GM13976 (cell line): ENCODE data around the gene UTP14A.

Experiments used
- DNase-seq: peaks from one replicate; pipeline ENCODE4 v3.0.0; 2012; ENCODE audit warnings: low spot score
- in situ Hi-C: fragments of 300-500 bp; cut with MboI; formaldehyde crosslinking; loops from one replicate; pipeline ENCODE4 v1.12.0; 2022; ENCODE audit warnings: low sequenced_read_pairs, mixed read lengths, inconsistent platforms; ENCODE audit not compliant: unreplicated experiment
- TF ChIP-seq, protein P1 (sequence below): IDR thresholded peaks from 2 replicates; pipeline ENCODE4 v1.5.1; 2012; ENCODE audit warnings: borderline replicate concordance, mild to moderate bottlenecking; ENCODE audit not compliant: insufficient read depth; ENCODE audit errors: extremely low read depth, missing control alignments, control extremely low read depth

Gene UTP14A

DNA sequence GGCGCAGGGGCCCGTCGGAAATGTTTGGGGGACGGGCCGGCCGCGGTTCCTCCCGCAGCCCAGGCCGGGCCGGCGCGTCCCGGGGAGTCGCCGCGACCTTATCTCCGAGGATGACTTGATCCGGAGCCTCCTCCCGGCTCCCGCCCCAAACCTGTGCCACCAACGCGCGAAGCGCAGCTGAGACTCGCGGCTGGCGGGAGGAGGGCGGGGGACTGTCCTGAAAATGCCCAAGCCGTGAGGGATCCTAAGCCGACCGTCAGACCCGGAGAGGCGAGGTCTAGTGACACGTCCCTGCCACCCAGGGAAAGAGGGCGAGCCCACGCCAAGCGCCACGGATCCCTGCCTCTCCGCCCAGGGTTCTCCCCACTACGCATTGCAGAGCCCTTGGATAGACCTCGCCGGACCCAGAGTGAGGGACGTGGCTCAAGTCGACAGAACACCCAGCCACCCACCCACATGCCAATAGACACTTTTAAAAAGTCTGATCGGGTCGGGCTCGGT is 26.9 kb downstream of the UTP14A start:
- peak; percentile 24 for DNase-seq
- in situ Hi-C loops: no loop called here
- TF ChIP-seq, protein P1, sequence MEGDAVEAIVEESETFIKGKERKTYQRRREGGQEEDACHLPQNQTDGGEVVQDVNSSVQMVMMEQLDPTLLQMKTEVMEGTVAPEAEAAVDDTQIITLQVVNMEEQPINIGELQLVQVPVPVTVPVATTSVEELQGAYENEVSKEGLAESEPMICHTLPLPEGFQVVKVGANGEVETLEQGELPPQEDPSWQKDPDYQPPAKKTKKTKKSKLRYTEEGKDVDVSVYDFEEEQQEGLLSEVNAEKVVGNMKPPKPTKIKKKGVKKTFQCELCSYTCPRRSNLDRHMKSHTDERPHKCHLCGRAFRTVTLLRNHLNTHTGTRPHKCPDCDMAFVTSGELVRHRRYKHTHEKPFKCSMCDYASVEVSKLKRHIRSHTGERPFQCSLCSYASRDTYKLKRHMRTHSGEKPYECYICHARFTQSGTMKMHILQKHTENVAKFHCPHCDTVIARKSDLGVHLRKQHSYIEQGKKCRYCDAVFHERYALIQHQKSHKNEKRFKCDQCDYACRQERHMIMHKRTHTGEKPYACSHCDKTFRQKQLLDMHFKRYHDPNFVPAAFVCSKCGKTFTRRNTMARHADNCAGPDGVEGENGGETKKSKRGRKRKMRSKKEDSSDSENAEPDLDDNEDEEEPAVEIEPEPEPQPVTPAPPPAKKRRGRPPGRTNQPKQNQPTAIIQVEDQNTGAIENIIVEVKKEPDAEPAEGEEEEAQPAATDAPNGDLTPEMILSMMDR: no peak

DNA sequence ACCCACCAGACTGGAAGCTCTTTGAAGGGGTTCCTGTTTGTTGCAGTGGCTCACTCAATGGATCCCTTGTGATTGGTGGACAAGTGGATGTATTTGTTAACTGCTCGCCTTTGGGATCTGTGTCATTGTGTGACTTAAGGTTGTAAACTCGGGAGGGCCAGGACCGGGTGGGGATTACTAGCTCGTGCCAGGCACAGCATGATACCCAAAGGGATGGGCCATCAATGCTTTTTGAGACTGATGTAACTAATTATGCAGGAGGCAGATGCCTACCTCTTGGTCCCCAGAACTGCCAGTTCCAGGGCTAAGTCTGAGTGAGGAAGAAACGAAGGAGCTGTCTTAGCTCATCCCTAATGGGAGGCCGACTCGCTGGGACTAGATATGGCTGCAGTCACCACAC is 27.7 kb downstream of the UTP14A start:
- TF ChIP-seq, protein P1: no peak
- no peak for DNase-seq
- in situ Hi-C loops: no loop called here

DNA sequence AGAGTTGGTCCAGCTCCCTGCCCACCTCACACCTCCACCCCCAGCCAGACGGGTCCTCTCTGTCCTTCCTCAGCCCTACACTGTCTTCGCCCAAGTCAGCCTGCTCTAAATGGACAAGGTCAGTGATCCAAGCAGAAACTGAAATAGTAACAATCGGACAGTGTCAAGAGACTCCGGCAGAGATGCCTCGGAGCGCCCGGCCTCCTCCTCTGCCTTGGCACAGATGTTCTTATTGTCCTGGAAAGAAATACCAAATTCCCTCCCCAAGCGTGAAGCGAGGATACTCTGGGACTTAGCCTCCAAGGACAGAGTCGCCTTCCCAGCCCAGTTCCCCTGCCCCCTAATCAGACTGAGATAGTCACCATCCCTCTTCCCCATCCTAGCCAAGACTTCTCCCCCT is 28.5 kb downstream of the UTP14A start:
- DNase-seq: no peak
- in situ Hi-C loops: no loop called here
- TF ChIP-seq, protein P1: no peak

DNA sequence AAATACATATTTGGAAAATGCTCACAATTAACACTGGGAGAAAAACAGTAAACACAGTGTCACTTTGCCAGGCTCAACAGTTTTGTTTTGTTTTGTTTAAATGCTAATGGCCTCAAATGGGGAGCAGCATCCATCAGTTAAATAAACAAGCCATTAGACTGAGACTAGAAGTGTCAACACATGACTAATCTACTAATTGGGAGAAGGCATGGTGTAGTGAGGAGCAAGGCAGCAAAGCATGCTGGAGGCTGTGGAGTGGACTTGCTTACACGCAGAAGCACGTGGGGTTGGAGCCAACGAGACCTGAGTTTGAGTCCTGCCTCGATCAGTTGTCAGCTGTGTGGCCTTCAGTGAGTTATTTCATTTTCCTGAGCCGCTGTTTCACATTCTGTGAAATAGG is 29.0 kb downstream of the UTP14A start:
- TF ChIP-seq, protein P1: no peak
- no peak for DNase-seq
- in situ Hi-C loops: no loop called here

DNA sequence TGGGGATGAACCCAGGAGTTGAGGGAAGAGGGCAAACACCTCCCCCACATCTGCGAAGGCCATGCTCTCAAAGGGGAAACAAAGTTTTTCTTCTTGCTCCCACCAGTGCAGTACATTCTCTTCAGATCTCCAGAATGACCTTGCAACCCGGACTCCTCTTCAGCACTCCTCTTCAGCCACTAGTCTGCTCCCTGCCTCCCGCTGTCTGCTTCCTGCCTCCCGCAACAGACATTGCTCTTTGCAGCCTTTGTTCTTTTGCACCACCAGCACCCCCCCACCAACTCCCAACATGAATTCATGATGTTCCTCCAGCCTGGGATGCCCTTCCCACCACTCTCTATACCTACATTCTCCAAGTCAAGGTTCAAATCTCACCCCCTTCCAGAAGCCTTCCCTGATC is 32.1 kb downstream of the UTP14A start:
- no peak for DNase-seq
- in situ Hi-C loops: no loop called here
- TF ChIP-seq, protein P1: no peak

DNA sequence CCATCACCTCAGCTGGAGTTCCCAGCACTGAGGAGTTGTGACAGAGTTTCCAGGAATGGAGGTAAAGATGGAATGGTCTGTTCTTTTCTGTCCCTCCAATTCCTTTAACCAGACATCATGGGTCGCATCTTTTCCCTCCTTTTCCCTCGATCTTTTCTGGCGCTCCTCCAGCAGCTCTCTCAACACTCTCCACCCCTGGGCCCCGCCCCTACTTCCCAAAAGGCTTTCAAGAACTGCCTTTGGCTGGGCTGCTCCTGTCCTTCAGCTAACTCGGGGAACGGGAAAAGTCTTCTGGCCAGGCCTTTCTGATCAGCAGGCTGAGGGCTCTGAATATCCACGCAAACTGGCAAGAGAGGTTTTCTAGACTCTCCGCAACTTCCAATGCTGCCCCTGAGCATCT is 34.0 kb downstream of the UTP14A start:
- TF ChIP-seq, protein P1: no peak
- in situ Hi-C loops: no loop called here
- DNase-seq: no peak

DNA sequence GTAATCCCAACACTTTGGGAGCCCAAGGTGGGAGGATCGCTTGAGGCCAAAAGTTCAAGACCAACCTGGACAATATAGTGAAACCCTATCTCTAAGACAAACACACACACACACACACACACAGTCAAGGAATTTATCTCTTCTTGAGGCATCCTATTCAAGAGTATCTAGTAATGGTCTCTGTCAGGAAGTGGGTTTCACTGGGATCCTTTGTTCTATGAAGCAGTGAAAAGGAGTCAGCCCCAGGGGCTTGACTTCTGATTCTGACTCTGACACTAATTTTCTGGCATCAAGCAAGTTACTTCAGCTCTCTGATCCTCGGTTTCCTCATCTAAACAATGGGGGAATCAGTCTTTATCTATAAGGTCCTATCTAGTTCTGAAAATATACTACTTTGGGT is 34.8 kb downstream of the UTP14A start:
- TF ChIP-seq, protein P1: no peak
- in situ Hi-C loops: no loop called here

More for the DNA sequence above, 34.8 kb downstream of the UTP14A start:
- no peak for DNase-seq
